DND-41 (cell line): ENCODE measurements around the gene TSPOAP1.
"Not testable (repeated sequence)": the region's sequence is repeated elsewhere in the genome, so short reads cannot be mapped to it uniquely, and the experiment has no call there.

Experiments used
- ATAC-seq: fragments of 200-7000 bp; cut with Tn5 transposase; 3 replicates; pipeline ENCODE4 v1.9.1; 2021; ENCODE audit warnings: low read depth; ENCODE audit not compliant: insufficient read depth
- DNase-seq: peaks from one replicate; pipeline ENCODE4 v3.0.0-alpha.2; 2020
- H2AFZ ChIP-seq: 2 replicates; pipeline ENCODE4 v1.6.0; 2012; ENCODE audit warnings: low read depth, low read length
- H3K27ac ChIP-seq: 2 replicates; pipeline ENCODE4 v1.5.1; 2012; ENCODE audit warnings: low read length, inconsistent platforms
- H3K27me3 ChIP-seq: fragments of 200-600 bp; sonication (generic); 2 replicates; pipeline ENCODE4 v1.6.0; 2012; ENCODE audit warnings: low read length, mild to moderate bottlenecking, inconsistent platforms; ENCODE audit not compliant: insufficient read depth, poor library complexity
- H3K36me3 ChIP-seq: 2 replicates; pipeline ENCODE4 v1.5.1; 2012; ENCODE audit warnings: low read length, inconsistent platforms; ENCODE audit not compliant: insufficient read depth
- H3K4me1 ChIP-seq: 2 replicates; pipeline ENCODE4 v1.5.1; 2012; ENCODE audit warnings: mild to moderate bottlenecking, low read length; ENCODE audit not compliant: insufficient read depth
- H3K4me2 ChIP-seq: 2 replicates; pipeline ENCODE4 v1.6.0; 2012; ENCODE audit warnings: mild to moderate bottlenecking, moderate library complexity, low read length, inconsistent platforms; ENCODE audit not compliant: insufficient read depth
- H3K4me3 ChIP-seq, 2 experiments: fragments of 200-600 bp in 1 of 2; shearing (Covaris generic) in 1 of 2; 2 replicates each; pipeline ENCODE4 v1.5.1; 2012 to 2016; ENCODE audit warnings: inconsistent platforms in 2 of 2, low read length in 2 of 2, mild to moderate bottlenecking in 2 of 2, low read depth in 1 of 2, moderate library complexity in 1 of 2
- H3K79me2 ChIP-seq: 2 replicates; pipeline ENCODE4 v1.6.0; 2012; ENCODE audit warnings: low read length, inconsistent platforms; ENCODE audit not compliant: insufficient read depth
- H3K9ac ChIP-seq: 2 replicates; pipeline ENCODE4 v1.6.0; 2012; ENCODE audit warnings: low read depth, mild to moderate bottlenecking, inconsistent platforms, low read length, moderate library complexity
- H3K9me3 ChIP-seq: 2 replicates; pipeline ENCODE4 v1.5.1; 2012; ENCODE audit warnings: low read length, moderate library complexity, mild to moderate bottlenecking, inconsistent platforms; ENCODE audit not compliant: insufficient read depth, severe bottlenecking
- H4K20me1 ChIP-seq: 2 replicates; pipeline ENCODE4 v1.6.0; 2012; ENCODE audit warnings: low read length; ENCODE audit not compliant: insufficient read depth
- CTCF ChIP-seq: IDR thresholded peaks from 2 replicates; pipeline ENCODE4 v1.5.1; 2012; ENCODE audit warnings: borderline replicate concordance, low read length, moderate library complexity, mild to moderate bottlenecking; ENCODE audit not compliant: poor library complexity, severe bottlenecking; ENCODE audit errors: extremely low read depth
- EZH2 ChIP-seq: IDR thresholded peaks from 3 replicates; pipeline ENCODE4 v1.6.1; 2012; ENCODE audit warnings: borderline replicate concordance, low read depth, mild to moderate bottlenecking, moderate library complexity, low read length, inconsistent platforms; ENCODE audit not compliant: severe bottlenecking

TSPOAP1 gene

GRCh38 chr17:58343131-58343530 lies 14.5 kb upstream of the TSPOAP1 start:
- H3K79me2 ChIP-seq, result peaks cover 99% of the 10 kb centered on the region

GRCh38 chr17:58341861-58342475 lies 13.4 kb upstream of the TSPOAP1 start:
- no peak for TF ChIP-seq CTCF
- no peak for TF ChIP-seq EZH2
- Histone ChIP-seq H3K36me3 (peaks cover 72% of the 10 kb centered on the region), H3K79me2 (peaks cover 97% of the 10 kb centered on the region), H3K9me3 (no peaks in the 10 kb centered on the region), H4K20me1 (peaks cover 12% of the 10 kb centered on the region), H3K4me1 (peaks cover 92% of the 10 kb centered on the region), H3K27me3 (no peaks in the 10 kb centered on the region), H3K4me3 (peak overlapping the region in 1 of 2 experiments; percentile 53; a peak in 2 of 4 replicates), H3K27ac (peak overlapping the region; percentile 100), H3K9ac (peak overlapping the region; percentile 99), H2AFZ (no peak overlapping the region), H3K4me2 (peak overlapping the region; percentile 65)
- DNase-seq (no peak), ATAC-seq (no peak)

More at GRCh38 chr17:58343131-58343530, 14.5 kb upstream of the TSPOAP1 start:
- Histone ChIP-seq H3K4me2 (peak overlapping the region; percentile 65), H3K27me3 (no peaks in the 10 kb centered on the region), H3K4me3 (peak overlapping the region; percentile 25 to 53; a peak in 3 of 4 replicates), H2AFZ (no peak overlapping the region), H4K20me1 (peaks cover 23% of the 10 kb centered on the region), H3K9me3 (no peaks in the 10 kb centered on the region), H3K36me3 (peaks cover 78% of the 10 kb centered on the region), H3K27ac (peak overlapping the region; percentile 100), H3K4me1 (peaks cover 100% of the 10 kb centered on the region), H3K9ac (peak overlapping the region; percentile 99)
- ATAC-seq (no peak), DNase-seq (no peak)
- TF ChIP-seq EZH2 (no peak), CTCF (no peak)

GRCh38 chr17:58341136-58341860 lies 12.7 kb upstream of the TSPOAP1 start:
- Histone ChIP-seq H3K27ac (peak overlapping the region; percentile 100), H3K79me2 (peaks cover 97% of the 10 kb centered on the region), H3K9ac (peak overlapping the region; percentile 99), H3K4me3 (peak overlapping the region in 1 of 2 experiments; percentile 24; a peak in 2 of 4 replicates), H4K20me1 (peaks cover 11% of the 10 kb centered on the region), H3K36me3 (peaks cover 65% of the 10 kb centered on the region), H3K4me1 (peaks cover 92% of the 10 kb centered on the region), H3K4me2 (peak overlapping the region; percentile 65)
- H3K9me3 ChIP-seq, H3K27me3 ChIP-seq, H2AFZ ChIP-seq, ATAC-seq: not testable (repeated sequence)
- DNase-seq, result peak; percentile 31

- H3K9me3 ChIP-seq, result no peaks in the 10 kb centered on the region
- H3K27me3 ChIP-seq, result no peaks in the 10 kb centered on the region
- H3K4me3 ChIP-seq, result peak overlapping the region in 1 of 2 experiments; percentile 96; a peak in 2 of 4 replicates
- ATAC-seq (no peak), DNase-seq (no peak)
- H3K79me2 ChIP-seq, result peaks cover 96% of the 10 kb centered on the region
- H4K20me1 ChIP-seq, result peaks cover 2% of the 10 kb centered on the region
- H3K27ac ChIP-seq, result peak overlapping the region; percentile 100
- peak overlapping the region; percentile 65 for H3K4me2 ChIP-seq
- H3K36me3 ChIP-seq, result peaks cover 56% of the 10 kb centered on the region
- peak overlapping the region; percentile 99 for H3K9ac ChIP-seq
- no peak for TF ChIP-seq CTCF
- TF ChIP-seq EZH2, result no peak
- no peak overlapping the region for H2AFZ ChIP-seq
- peaks cover 92% of the 10 kb centered on the region for H3K4me1 ChIP-seq
Measured at GRCh38 chr17:58340405-58340876, 11.8 kb upstream of the TSPOAP1 start.
